ENCODE measurements around the gene ZNF330. TPM values are rescaled to one million over a fixed set of nuclear protein-coding genes. Genes with fewer than 3 reads are reported as not detected.

ZNF330 gene
- total RNA-seq, 4 donors from 2014 or later, result 27.5 to 42.4 (median 32.8) TPM

- H3K27ac ChIP-seq (replicated peaks in 1 of 4), result no peak overlapping the region
- H3K27me3 ChIP-seq, result no peaks in the 10 kb centered on the region
- H3K9me3 ChIP-seq, result peaks cover 0 to 4% (median 0%) of the 10 kb centered on the region in 4 donors
- H3K36me3 ChIP-seq, result no peaks in the 10 kb centered on the region
- H3K4me3 ChIP-seq, result no peak overlapping the region
- 70% methylated on average over 1 of the region's 1 CpG for WGBS
- DNase-seq (ENCODE audit: extremely low spot score), result no peak
- TF ChIP-seq, protein P1, sequence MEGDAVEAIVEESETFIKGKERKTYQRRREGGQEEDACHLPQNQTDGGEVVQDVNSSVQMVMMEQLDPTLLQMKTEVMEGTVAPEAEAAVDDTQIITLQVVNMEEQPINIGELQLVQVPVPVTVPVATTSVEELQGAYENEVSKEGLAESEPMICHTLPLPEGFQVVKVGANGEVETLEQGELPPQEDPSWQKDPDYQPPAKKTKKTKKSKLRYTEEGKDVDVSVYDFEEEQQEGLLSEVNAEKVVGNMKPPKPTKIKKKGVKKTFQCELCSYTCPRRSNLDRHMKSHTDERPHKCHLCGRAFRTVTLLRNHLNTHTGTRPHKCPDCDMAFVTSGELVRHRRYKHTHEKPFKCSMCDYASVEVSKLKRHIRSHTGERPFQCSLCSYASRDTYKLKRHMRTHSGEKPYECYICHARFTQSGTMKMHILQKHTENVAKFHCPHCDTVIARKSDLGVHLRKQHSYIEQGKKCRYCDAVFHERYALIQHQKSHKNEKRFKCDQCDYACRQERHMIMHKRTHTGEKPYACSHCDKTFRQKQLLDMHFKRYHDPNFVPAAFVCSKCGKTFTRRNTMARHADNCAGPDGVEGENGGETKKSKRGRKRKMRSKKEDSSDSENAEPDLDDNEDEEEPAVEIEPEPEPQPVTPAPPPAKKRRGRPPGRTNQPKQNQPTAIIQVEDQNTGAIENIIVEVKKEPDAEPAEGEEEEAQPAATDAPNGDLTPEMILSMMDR (IDR thresholded peaks at IDR 0.05), result no peak
- TF ChIP-seq EP300 (IDR thresholded peaks at IDR 0.05) (no peak), POLR2A (IDR thresholded peaks at IDR 0.05; ENCODE audit: low read depth) (no peak), POLR2AphosphoS5 (IDR thresholded peaks at IDR 0.05) (no peak)
- intact Hi-C loops (cut with DNase I), result no loop called here
- H3K4me1 ChIP-seq, result peaks cover 0 to 13% (median 9%) of the 10 kb centered on the region in 4 donors
These were observed 24.3 kb upstream of the ZNF330 start for GRCh38 chr4:141196227-141196933.

GRCh38 chr4:141207961-141208360, 12.7 kb upstream of the ZNF330 start:
- no peaks in the 10 kb centered on the region for H3K4me1 ChIP-seq
- H3K27ac ChIP-seq (replicated peaks in 1 of 4), result no peak overlapping the region
- TF ChIP-seq POLR2A (IDR thresholded peaks at IDR 0.05; ENCODE audit: low read depth) (no peak), EP300 (IDR thresholded peaks at IDR 0.05) (no peak), POLR2AphosphoS5 (IDR thresholded peaks at IDR 0.05) (no peak)
- TF ChIP-seq, protein P1 (IDR thresholded peaks at IDR 0.05), result no peak
- intact Hi-C loops (cut with DNase I), result no loop called here
- H3K4me3 ChIP-seq, result no peak overlapping the region
- H3K27me3 ChIP-seq, result no peaks in the 10 kb centered on the region
- H3K9me3 ChIP-seq, result no peaks in the 10 kb centered on the region
- 58% methylated on average over 5 of the region's 5 CpGs for WGBS
- DNase-seq (ENCODE audit: extremely low spot score), result no peak
- no peaks in the 10 kb centered on the region for H3K36me3 ChIP-seq

DNA sequence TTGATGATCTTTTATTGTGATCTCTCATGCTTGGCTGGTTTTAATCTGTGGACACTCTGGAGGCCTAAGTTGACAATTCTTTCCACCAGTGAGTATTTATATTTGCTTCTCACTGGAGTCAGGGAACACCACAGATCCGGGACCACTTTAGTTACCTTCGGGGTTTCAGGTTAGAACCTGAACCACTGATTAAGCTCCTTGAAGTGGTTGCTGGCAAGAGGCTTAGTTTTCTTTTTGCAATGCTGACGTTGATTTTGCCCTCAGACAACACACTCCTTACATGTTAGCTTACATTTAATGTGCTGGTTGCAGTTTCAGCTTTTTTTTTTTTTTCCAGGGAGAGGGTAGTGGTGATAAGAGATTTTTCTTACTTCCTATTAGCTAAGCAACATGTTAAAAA, 10.5 kb upstream of the ZNF330 start:
- Histone ChIP-seq H3K27me3 (no peaks in the 10 kb centered on the region), H3K4me3 (no peak overlapping the region), H3K4me1 (peaks cover 0 to 8% (median 6%) of the 10 kb centered on the region in 4 donors), H3K36me3 (no peaks in the 10 kb centered on the region), H3K9me3 (no peaks in the 10 kb centered on the region), H3K27ac (replicated peaks in 1 of 4) (no peak overlapping the region)
- intact Hi-C loops (cut with DNase I), result no loop called here
- 88% methylated on average over 3 of the region's 3 CpGs for WGBS
- TF ChIP-seq EP300 (IDR thresholded peaks at IDR 0.05), result no peak
- TF ChIP-seq, protein P1 (IDR thresholded peaks at IDR 0.05), result no peak
- no peak for TF ChIP-seq POLR2A (IDR thresholded peaks at IDR 0.05; ENCODE audit: low read depth)
- TF ChIP-seq POLR2AphosphoS5 (IDR thresholded peaks at IDR 0.05), result no peak
- DNase-seq (ENCODE audit: extremely low spot score), result no peak

DNA sequence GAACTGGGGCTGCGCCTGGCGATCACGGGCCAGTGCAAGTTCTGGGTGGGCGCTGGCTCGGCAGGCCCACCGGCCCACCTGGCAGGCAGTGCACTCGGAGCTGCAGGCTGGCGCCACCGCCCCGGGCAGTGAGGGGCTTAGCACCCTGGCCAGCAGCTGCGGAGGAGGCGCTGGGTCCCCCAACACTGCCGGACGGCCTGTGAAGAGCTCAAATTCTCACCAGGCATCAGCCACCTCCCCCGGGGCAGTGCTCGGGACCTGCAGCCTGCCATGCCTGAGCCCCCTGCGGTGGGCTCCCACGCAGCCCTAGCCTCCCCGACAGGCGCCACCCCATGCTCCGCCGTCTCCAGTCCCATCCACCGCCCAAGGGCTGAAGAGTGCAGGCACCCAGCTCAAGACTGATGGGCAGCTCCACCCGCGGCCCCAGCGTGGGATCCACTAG, 7.1 kb upstream of the ZNF330 start:
- Histone ChIP-seq H3K36me3 (no peaks in the 10 kb centered on the region), H3K4me1 (peaks cover 0 to 28% (median 25%) of the 10 kb centered on the region in 4 donors), H3K27me3 (no peaks in the 10 kb centered on the region), H3K4me3 (no peak overlapping the region), H3K9me3 (no peaks in the 10 kb centered on the region), H3K27ac (replicated peaks in 1 of 4) (no peak overlapping the region)
- intact Hi-C loops (cut with DNase I), result no loop called here
- DNase-seq (ENCODE audit: extremely low spot score), result no peak
- TF ChIP-seq POLR2A (IDR thresholded peaks at IDR 0.05; ENCODE audit: low read depth), result no peak
- no peak for TF ChIP-seq POLR2AphosphoS5 (IDR thresholded peaks at IDR 0.05)
- TF ChIP-seq, protein P1 (IDR thresholded peaks at IDR 0.05), result no peak
- no peak for TF ChIP-seq EP300 (IDR thresholded peaks at IDR 0.05)
- 77% methylated on average over 9 of the region's 26 CpGs for WGBS

All from esophagus muscularis mucosa (tissue), 4 donors.